Measurements from ENCODE around the gene IL7R. TPM values are rescaled to one million over a fixed set of nuclear protein-coding genes. Genes with fewer than 3 reads are reported as not detected.
"Not testable (repeated sequence)": the region's sequence is repeated elsewhere in the genome, so short reads cannot be mapped to it uniquely, and the experiment has no call there.

IL7R gene
- total RNA-seq, 6 experiments from 2014 or later: 0.75 to 7.4 (median 2.2) TPM

DNA sequence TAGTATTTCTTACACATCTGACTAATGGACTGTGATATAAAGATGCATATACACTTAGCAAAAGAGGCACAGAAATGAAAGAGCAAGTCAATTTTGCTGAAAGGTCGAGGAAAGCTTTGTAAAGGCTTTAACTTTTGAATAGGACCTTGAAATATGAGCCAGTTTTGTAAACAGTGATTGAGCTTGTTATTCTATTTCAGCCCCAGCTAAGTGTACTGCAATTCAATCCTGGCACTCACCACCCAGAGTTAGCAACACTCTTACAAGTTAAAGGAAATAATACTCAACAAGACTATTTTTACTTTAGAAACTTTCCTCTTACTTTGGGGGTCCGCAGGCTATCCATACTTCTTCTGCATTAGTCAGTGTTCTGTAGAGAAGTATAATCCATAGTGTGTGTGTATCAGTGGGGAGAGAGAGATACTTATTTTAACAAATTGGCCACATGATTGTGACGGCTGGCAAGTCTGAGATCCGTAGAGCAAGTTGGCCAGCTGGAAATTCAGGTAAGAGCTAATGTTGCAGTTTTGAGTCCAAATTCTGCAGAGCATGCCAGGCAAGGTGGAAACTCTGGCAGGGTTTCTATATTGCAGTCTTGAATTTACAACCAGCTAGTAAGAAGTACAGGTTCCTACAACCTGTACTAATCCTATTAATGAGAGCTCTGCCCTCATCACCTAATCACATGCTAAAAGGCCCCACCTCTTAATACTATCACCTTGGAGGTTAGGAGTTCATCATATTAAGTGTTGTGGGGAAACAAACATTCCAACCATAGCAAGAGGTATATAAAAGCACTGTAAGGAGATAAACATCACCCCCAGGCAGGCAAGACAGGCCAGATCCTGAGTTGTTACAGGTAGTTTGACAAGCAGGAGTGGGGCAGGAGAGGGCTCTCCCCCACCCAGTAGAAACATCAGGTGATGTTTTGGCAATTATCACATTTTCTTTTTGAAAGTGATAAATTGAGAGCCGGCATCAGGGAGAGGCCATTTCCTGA, 33.6 kb downstream of the IL7R start:
- no peak for ATAC-seq
- DNase-seq: no peak
- no peaks in the 10 kb centered on the region for H3K36me3 ChIP-seq
- TF ChIP-seq POLR2A (IDR thresholded peaks at IDR 0.05): no peak
- no peak for TF ChIP-seq CTCF (IDR thresholded peaks at IDR 0.05)
- H3K4me1 ChIP-seq: no peaks in the 10 kb centered on the region
- intact Hi-C loops (cut with DNase I): no loop called here
- no peaks in the 10 kb centered on the region for H3K9me3 ChIP-seq
- no peaks in the 10 kb centered on the region for H3K27me3 ChIP-seq
- H3K27ac ChIP-seq: no peak overlapping the region
- no peak overlapping the region for H3K4me3 ChIP-seq
- WGBS (ENCODE audit: insufficient coverage, low coverage, low lambda C conversion rate, missing lambda C conversion rate): 48% methylated on average over 5 of the region's 5 CpGs

- intact Hi-C loops (cut with DNase I); ATAC-seq; H3K27ac ChIP-seq; H3K36me3 ChIP-seq; H3K27me3 ChIP-seq; H3K4me1 ChIP-seq; H3K4me3 ChIP-seq; H3K9me3 ChIP-seq: not testable (repeated sequence)
- peak in 1 of 3 donors; percentile 49 for DNase-seq
- 93% methylated on average over 3 of the region's 23 CpGs for WGBS (ENCODE audit: insufficient coverage, low coverage, low lambda C conversion rate, missing lambda C conversion rate)
These were observed 36.1 kb downstream of the IL7R start for GRCh38 chr5:35892799-35893198.

DNA sequence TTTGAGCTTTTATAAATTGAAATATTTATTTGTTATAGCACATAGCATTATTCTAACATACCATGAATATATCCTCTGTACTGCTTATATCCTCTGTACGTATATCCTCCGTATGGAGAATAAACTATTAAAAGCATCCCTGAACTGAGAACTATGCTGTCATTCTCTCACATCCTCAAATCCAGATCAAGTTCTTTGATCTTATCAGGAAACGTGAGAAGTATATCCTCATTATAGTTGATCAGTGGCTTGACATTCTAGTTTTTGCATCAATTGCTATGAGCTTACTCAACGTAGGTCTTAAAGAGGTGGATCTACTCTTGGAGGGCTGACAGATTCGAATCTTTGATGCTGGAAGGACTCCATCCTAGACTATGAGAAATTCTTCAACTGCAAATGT, 37.4 kb downstream of the IL7R start:
- 43% methylated on average over 5 of the region's 5 CpGs for WGBS (ENCODE audit: insufficient coverage, low coverage, low lambda C conversion rate, missing lambda C conversion rate)

GRCh38 chr5:35898952-35899660, 42.4 kb downstream of the IL7R start:
- 79% methylated on average over 7 of the region's 7 CpGs for WGBS (ENCODE audit: insufficient coverage, low coverage, low lambda C conversion rate, missing lambda C conversion rate)
- intact Hi-C loops (cut with DNase I): no loop called here
- Histone ChIP-seq H3K27ac (no peak overlapping the region), H3K4me3 (no peak overlapping the region), H3K36me3 (no peaks in the 10 kb centered on the region), H3K27me3 (no peaks in the 10 kb centered on the region), H3K9me3 (no peaks in the 10 kb centered on the region), H3K4me1 (no peaks in the 10 kb centered on the region)
- ATAC-seq (no peak), DNase-seq (no peak)
- TF ChIP-seq CTCF (IDR thresholded peaks at IDR 0.05) (no peak), POLR2A (IDR thresholded peaks at IDR 0.05) (no peak)

More for the DNA sequence above, 37.4 kb downstream of the IL7R start:
- TF ChIP-seq POLR2A (IDR thresholded peaks at IDR 0.05): no peak
- TF ChIP-seq CTCF (IDR thresholded peaks at IDR 0.05): no peak
- Histone ChIP-seq H3K27ac (no peak overlapping the region), H3K4me3 (no peak overlapping the region), H3K4me1 (no peaks in the 10 kb centered on the region), H3K36me3 (no peaks in the 10 kb centered on the region), H3K27me3 (no peaks in the 10 kb centered on the region), H3K9me3 (no peaks in the 10 kb centered on the region)
- intact Hi-C loops (cut with DNase I): no loop called here
- ATAC-seq (no peak), DNase-seq (no peak)

- H3K36me3 ChIP-seq: no peaks in the 10 kb centered on the region
- no peaks in the 10 kb centered on the region for H3K4me1 ChIP-seq
- no peak for ATAC-seq
- no peak overlapping the region for H3K4me3 ChIP-seq
- intact Hi-C loops (cut with DNase I): no loop called here
- WGBS (ENCODE audit: insufficient coverage, low coverage, low lambda C conversion rate, missing lambda C conversion rate): 39% methylated on average over 3 of the region's 3 CpGs
- TF ChIP-seq POLR2A (IDR thresholded peaks at IDR 0.05): no peak
- TF ChIP-seq CTCF (IDR thresholded peaks at IDR 0.05): no peak
- no peaks in the 10 kb centered on the region for H3K9me3 ChIP-seq
- DNase-seq: no peak
- no peaks in the 10 kb centered on the region for H3K27me3 ChIP-seq
- no peak overlapping the region for H3K27ac ChIP-seq
These were observed 43.1 kb downstream of the IL7R start for GRCh38 chr5:35899800-35900199.

Measured in right lobe of liver (tissue), 6 donors.